ENCODE data around the gene UQCRFS1.
"Not testable (repeated sequence)": the region's sequence is repeated elsewhere in the genome, so short reads cannot be mapped to it uniquely, and the experiment has no call there.

The UQCRFS1 gene
- long read RNA-seq, donor 1, transcript UQCRFS1-201 (2 exons, 3,475 nt): major isoform, 177 of 177 reads
- long read RNA-seq, donor 1, partial matches to known transcripts: 0 of 177 reads
- long read RNA-seq, donor 1, other reads (novel, unspliced or antisense): 0 of 177 reads
- long read RNA-seq, donor 2, transcript UQCRFS1-201 (2 exons, 3,475 nt): major isoform, 89 of 89 reads
- long read RNA-seq, donor 2, partial matches to known transcripts: 0 of 89 reads
- long read RNA-seq, donor 2, other reads (novel, unspliced or antisense): 0 of 89 reads
- long read RNA-seq, donor 3, transcript UQCRFS1-201 (2 exons, 3,475 nt): major isoform, 51 of 51 reads
- long read RNA-seq, donor 3, partial matches to known transcripts: 0 of 51 reads
- long read RNA-seq, donor 3, other reads (novel, unspliced or antisense): 0 of 51 reads
- long read RNA-seq, donor 4, transcript UQCRFS1-201 (2 exons, 3,475 nt): major isoform, 89 of 102 reads
- long read RNA-seq, donor 4, partial matches to known transcripts: 13 of 102 reads
- long read RNA-seq, donor 4, other reads (novel, unspliced or antisense): 0 of 102 reads
- long read RNA-seq, donor 5, transcript UQCRFS1-201 (2 exons, 3,475 nt): major isoform, 140 of 145 reads
- long read RNA-seq, donor 5, partial matches to known transcripts: 0 of 145 reads
- long read RNA-seq, donor 5, other reads (novel, unspliced or antisense): 5 of 145 reads
- long read RNA-seq, donor 6, transcript UQCRFS1-201 (2 exons, 3,475 nt): major isoform, 135 of 135 reads
- long read RNA-seq, donor 6, partial matches to known transcripts: 0 of 135 reads
- long read RNA-seq, donor 6, other reads (novel, unspliced or antisense): 0 of 135 reads
- long read RNA-seq, donor 7: 0 reads
- long read RNA-seq, donor 8, transcript UQCRFS1-201 (2 exons, 3,475 nt): major isoform, 112 of 112 reads
- long read RNA-seq, donor 8, partial matches to known transcripts: 0 of 112 reads
- long read RNA-seq, donor 8, other reads (novel, unspliced or antisense): 0 of 112 reads

- DNase-seq: peak; percentile 91
Observed at GRCh38 chr19:29212648-29213573, at the start of gene UQCRFS1. TSS of gene UQCRFS1 (minus strand) at chr19:29213151. CDS start at chr19:29213118, 33 bp downstream.

GRCh38 chr19:29262085-29262484 lies 49.1 kb upstream of the UQCRFS1 start:
- DNase-seq: no peak

GRCh38 chr19:29260477-29261317 lies 47.7 kb upstream of the UQCRFS1 start:
- DNase-seq: no peak

GRCh38 chr19:29259867-29260281 lies 46.9 kb upstream of the UQCRFS1 start:
- peak; percentile 51 for DNase-seq

- no peak for DNase-seq
Observed at GRCh38 chr19:29259153-29259552, 46.2 kb upstream of the UQCRFS1 start.

GRCh38 chr19:29256516-29256915 lies 43.6 kb upstream of the UQCRFS1 start:
- no peak for DNase-seq

GRCh38 chr19:29255912-29256311 lies 43.0 kb upstream of the UQCRFS1 start:
- no peak for DNase-seq

- DNase-seq: no peak
Observed at GRCh38 chr19:29255006-29255405, 42.1 kb upstream of the UQCRFS1 start.

GRCh38 chr19:29249798-29250197 lies 36.8 kb upstream of the UQCRFS1 start:
- DNase-seq: not testable (repeated sequence)

GRCh38 chr19:29248332-29248844 lies 35.4 kb upstream of the UQCRFS1 start:
- DNase-seq: no peak

GRCh38 chr19:29247872-29248271 lies 34.9 kb upstream of the UQCRFS1 start:
- DNase-seq: no peak

GRCh38 chr19:29247471-29247870 lies 34.5 kb upstream of the UQCRFS1 start:
- DNase-seq: no peak

- DNase-seq: no peak
Observed at GRCh38 chr19:29247051-29247450, 34.1 kb upstream of the UQCRFS1 start.

GRCh38 chr19:29245215-29245614 lies 32.3 kb upstream of the UQCRFS1 start:
- DNase-seq: no peak

- no peak for DNase-seq
Observed at GRCh38 chr19:29241324-29241723, 28.4 kb upstream of the UQCRFS1 start.

GRCh38 chr19:29239213-29239776 lies 26.3 kb upstream of the UQCRFS1 start:
- DNase-seq: no peak

- no peak for DNase-seq
Observed at GRCh38 chr19:29233591-29233990, 20.6 kb upstream of the UQCRFS1 start.

GRCh38 chr19:29232315-29232852 lies 19.4 kb upstream of the UQCRFS1 start:
- no peak for DNase-seq

GRCh38 chr19:29231306-29231705 lies 18.4 kb upstream of the UQCRFS1 start:
- DNase-seq: not testable (repeated sequence)

- DNase-seq: no peak
Observed at GRCh38 chr19:29217616-29218015, 4.7 kb upstream of the UQCRFS1 start.
